NCI-H82 treated with DMSO at 0.1 percent for 48 hours (cell line): Measurements from ENCODE around the gene MAS1L.

ENCODE experiments used
- DNase-seq: peaks from one replicate; lab custom pipeline; 2025; ENCODE audit not compliant: unreplicated experiment; lab: John Stamatoyannopoulos, UW

Gene MAS1L

DNA sequence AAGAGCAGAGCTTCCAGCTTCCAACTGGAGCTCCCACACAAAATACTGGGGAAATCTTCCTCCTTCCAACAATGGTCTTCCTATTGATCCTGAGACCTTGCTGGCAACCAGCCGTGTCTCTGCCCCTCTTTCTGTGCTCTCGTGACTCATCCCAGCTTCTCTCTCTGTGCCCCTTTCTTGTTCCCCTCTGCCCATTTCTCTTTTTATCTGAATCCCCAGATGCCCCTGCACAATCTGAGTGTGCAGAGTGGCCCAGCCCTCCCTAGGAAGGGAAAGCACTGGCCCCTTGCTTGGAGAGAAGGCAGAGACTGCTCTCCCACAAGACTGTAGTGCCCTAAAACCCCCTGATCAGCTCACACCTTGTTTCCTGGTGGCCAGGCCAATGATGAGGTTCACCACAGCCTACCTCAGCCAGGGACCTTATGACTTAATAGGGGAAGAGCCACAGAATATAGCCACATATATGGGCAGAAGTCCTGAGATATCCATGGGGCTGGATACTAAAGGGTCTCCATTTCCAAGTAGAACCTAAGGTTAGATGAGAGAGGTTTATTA is 23.1 kb upstream of the MAS1L start:
- DNase-seq = no peak

DNA sequence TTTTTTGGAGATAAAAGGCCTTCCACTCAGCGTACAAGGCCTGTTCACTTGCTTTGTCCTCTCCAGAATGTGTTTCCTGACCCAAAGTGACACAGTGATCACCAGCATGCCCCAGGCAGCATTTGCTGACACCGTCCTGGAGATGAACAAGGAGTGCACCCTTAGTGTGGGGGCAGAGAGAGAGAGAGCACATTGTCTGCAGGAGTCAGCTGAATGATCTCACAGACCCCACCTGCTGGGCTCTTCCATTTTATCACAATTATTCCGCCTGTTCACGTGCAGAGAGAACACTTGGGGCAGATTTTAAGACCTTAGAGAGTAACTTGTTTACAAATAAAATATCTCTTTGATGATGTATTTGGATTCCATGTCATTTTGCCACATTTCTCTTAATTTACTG is 22.4 kb upstream of the MAS1L start:
- no peak for DNase-seq

DNA sequence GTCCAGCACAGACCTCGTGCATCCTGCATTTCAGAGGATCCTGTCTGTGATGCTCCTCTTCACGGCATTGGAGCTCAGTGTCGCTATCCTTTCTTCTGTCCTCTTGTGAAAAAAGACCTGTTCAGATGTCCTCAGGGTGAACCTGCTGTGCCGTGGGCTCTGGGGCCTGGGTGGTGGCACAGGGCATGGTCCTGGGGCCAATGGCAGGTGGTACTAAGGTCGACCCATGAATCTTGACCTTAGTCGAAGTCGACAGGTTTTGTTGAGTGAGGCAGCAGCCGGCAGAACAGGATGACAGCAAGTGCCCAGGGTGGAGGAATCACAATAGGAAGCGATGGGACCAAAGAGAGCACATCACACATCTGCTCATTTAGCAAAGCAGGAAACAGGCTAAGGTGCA is 22.0 kb upstream of the MAS1L start:
- no peak for DNase-seq

DNA sequence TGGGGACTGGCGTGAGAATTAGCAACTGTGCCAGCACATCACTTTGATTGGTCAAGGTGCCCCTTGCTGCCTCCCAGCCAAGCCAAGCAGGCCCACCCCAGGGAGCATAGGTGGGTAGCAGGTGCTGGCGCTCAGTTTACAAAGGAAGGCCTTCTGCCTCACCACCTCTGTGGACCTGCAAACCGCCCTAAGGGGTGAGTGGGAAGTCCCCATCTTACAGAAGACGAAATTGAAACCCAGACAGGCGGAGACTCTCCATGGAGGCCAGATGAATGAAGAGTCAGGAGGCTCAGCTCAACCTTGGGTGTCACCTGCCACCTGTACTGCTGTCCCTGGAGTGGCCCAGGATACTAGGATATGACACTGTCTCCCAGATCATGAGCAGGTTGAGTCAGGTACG is 21.5 kb upstream of the MAS1L start:
- no peak for DNase-seq

DNA sequence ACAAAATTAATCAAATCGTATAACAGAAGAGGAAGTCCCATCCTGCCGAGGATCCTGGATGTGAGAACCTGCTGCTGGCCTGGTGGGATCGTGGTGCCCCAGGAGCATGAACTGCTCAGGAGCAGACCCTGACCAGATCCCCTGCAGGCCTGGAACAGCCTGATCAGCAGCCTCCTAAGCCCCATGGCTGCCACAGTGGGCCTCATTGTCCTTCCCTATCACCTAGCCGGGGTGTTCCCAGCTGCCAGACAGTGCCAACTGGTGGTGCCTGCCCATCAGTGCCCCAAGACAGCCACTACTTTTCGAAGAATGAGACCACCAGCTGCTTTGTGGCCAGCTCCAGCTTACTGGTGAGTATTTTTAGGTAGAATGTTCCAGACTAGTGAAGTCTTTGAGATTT is 19.6 kb upstream of the MAS1L start:
- no peak for DNase-seq

DNA sequence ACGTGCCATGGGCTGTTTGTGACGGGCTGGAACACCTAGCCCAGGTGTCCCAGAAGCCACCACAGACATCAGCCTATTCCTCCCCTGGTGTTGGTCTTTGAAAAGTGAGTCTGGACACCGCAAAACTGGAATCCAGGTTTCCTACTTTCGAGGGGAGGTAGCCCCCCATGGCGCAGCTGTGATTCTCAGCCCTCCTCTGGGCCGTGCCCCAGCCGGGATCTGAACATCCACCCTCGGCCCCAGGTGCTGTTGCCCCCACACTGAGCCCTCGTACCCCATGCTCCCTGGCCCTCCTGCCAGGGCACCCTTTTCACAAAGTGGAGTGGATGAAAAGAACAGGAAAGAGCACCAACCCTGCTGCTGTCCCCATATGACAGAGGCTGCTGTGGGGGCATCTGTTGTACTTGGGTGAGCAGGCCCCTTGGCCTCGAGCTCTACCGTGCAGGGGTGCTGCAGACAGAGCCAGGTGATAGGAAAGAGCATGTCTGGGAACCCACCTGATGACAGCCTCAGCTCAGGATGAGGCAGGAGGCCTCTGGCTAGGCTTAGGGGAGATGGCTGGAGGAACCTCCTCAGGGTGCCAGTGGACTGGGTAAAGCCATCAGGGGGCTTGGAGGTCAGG is 18.8 kb upstream of the MAS1L start:
- DNase-seq = no peak

DNA sequence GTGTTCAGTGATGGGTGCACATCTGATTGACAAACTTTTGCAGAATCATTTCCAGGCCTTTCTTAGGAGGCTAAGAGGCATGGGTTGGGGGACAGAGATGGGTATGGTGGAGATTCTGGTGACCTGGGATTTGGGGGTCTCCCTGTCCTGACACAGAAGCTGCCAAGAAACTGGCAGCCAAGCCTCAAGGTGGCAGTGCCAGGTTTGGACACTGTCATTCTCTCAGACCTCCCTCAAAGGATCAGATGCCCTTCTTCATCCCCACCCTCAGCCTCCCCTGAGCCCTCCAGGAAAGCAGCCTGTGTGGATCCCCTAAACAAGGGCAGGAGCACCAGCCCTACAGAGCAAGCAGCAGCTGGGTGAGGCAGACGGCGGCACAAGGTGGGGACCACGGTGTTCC is 18.1 kb upstream of the MAS1L start:
- no peak for DNase-seq

DNA sequence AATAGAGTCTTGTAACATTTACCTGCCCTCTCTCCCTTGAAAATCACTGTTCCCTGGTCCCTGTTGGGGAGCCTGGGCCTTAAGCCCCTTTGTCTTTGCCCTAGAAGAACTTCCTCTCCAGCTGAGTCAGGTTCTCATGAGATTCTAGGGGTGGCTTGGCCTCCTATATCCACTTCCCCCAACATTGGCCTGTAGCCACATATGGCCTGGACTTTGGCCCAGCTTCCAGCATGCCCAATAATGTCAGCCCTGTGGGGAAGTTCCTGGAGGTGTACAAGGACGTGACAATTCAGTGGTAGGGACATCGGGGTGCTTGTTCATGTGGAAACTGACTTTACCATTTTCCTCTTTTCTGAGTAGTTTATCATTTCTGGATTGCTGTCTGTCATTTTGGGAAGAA is 17.2 kb upstream of the MAS1L start:
- no peak for DNase-seq

DNA sequence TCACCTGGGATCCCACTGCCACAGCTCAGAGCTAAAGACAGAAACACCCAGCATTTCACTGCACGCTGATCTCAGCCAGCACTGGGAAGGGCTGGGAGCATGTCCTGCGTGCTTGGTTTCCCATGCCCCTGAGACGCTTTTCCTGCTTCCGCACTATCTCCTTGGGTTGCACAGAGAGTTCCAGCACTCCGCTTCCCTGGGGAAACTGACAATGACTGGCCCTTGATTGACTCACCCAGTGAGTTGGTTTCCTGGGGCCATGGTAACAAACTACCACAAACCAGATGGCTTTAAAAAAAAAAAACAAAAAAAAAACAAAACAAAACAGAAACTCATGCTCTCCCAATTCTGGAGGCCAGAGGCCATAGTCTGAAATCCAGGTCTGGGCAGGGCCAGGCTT is 14.8 kb upstream of the MAS1L start:
- no peak for DNase-seq

DNA sequence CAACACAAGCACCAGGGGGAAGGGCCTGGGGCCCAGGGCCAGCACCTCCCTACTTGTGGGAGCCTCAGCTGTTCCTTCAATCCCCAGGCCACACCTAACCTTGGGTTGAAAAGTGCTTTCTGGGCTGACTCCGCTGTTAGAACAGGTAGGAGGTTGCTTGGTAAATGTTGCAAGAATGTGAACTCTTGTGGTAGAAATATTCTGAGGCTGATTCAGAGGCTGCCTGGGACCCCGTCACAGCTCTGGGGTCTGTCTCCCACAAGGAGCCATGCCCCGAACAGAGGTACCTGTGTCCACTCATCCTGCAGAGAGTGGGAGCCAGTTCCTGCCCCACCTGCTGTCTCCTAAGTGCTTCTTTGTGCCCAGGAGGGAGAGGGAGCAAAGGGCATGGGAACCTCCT is 14.4 kb upstream of the MAS1L start:
- DNase-seq = no peak

DNA sequence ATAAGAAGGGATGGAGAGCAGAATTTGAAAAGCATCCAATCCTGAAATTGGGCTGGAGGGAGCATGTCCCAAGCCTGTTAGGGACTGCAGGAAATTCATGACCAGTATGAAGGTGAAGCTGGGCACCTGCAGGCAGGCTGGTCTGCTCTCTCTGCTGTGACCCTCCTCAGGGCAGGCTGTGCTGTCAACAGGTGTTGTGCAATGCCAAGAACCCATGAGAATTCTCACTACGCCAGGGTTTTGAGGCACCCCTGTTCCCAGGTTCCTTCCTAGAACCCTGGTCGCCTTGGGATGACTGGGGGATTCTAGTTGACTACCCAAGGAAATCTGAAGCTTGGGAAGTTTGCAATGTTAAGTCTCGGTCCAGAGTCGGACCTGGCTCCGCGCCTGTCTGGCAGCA is 13.3 kb upstream of the MAS1L start:
- DNase-seq = no peak

DNA sequence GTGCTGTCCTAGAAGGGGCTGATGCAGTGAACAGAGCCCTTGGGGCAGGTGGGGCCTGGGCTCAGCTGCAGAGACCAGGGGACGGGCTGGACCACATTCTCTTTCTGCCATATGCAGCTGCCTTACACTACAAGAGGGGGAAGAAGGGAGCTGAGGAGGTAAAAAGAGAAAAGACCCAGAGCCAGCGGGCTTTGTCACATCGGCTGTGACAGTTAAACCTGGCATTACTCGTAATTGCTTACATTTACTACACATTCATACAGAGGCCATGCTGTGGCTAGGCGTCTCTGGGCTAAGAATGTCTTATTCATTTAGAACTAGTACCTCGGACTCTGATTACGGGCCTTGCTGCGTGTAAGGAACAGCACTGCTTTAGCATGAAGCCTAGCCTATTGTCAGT is 12.8 kb upstream of the MAS1L start:
- DNase-seq = no peak

DNA sequence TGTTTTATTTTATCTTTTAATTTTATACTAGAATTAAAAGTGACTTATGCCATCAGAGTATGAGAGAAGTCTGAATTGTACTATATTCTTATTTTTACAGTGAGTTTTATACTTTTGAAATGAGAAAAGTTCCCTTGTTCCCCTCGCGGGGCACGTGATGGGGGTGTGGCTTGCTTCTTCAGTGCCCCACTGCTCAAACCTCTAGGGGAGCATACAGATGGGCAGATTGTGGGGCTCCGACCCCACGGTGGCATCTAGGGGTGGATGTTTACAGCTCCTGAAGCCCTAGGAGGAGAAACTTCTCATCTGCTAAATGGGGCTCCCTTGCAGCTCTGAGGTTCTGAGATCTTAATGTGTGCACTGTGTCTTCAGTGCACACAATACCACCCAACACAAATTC is 11.9 kb upstream of the MAS1L start:
- DNase-seq = no peak

DNA sequence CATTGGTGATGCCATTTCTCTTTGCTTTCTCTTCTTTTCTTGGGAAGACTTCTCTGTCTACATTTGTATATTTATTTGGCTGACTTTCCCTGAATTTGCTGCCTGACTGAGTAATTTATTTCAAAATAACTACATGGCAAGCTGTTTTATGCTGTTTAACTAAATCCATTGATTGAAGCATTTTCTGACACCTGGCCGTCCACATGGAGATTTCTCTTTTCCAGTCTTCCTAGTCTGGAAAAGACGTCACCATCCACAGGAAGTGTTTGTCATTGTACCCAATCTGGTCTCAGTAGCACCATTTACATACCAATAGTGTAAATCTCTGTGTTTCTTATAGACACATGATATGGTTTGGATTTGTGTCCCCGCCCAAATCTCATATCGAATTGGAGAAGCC is 9.2 kb upstream of the MAS1L start:
- DNase-seq = no peak

DNA sequence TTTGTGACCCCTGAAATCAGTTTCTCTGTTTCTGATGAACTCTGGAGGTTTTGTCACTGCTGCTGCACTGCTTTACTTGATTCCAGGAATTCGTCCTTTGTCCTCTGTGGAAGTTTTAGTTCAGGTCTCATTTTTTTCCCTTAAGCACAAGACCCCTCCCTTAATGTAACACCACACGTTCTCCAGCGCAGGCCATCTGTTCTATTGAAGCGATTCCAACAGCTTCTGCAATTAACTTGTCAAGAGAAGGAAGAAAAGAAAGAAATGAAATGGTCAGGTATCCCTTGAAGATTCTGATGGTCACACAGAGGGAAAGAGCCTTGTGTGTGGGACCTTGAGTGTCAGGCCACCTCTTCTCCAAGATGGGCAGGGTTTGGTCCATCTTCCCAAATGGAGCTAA is 7.8 kb upstream of the MAS1L start:
- no peak for DNase-seq

DNA sequence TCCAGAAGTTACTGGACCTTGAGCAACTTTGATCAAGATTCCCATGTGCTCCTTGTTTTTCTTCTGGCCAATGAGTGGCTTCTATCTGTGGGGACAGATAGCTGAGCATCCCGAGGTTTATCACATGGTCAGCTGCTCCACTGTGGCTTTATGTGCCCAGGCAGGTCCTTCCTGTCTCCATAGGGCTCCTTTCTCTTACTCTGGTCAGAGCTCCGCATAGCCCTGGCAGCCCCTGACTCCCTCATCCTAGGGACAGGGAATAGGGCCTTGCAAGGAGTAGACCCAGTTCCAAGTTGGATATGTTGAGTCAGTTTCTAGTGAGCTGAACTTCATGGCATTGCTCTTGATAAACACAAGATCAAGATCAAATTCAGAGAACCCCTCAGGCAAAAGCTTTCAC is 6.4 kb upstream of the MAS1L start:
- no peak for DNase-seq

DNA sequence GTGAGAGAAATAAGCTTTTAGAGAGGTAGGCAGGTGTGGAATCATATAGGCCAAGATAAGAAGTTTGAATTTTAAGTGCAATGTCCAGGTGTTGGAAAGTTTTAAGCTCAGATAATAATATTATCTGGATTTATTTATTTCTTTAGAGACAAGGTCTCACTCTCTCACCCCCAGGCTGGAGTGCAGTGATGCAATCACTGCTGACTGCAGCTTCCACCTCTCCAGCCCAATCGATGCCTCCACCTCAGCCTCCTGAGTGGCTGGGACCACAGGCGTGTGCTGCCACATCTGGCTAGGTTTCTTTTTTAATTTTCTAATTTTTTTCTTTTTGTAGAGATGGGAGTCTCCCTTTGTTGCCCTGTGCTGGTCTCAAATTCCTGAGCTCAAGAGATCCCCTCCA is 5.5 kb upstream of the MAS1L start:
- no peak for DNase-seq

DNA sequence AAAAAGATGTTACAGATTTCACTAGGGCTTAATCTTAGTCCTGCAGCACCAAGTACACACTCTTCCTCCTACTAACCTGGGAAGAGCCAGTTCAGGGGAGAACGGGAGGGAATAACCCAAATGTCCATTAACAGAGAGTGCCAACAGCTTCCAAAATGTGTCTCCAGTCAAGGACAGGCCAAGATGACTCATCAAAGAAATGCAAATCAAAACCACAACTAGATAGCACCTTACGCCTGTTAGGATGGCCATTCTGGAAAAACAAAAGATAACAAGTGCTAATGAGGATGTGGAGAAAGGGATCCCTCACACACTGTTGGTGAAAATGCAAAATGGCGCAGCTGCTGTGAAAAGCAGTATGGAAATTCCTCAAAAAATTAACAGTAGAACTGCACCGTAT is 3.8 kb upstream of the MAS1L start:
- DNase-seq = no peak

DNA sequence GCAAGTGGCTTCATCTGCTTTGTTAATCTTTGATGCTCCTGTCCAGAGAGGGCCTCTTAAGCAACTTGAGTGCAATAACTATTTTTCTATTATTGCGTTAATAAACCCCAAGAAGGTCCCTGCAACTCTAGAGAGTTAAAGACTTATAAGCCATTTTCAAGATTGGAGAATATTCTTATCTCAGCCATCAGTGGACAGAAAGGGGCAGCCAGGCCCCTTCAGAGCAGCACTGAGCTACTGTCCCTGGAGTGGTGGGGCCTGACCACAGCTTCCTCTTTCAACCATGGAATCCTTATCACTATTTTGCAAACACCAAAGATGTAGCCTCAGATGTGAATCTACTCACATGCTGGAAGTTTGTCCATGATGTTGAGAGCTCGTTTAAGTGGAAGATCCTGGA is 2.8 kb upstream of the MAS1L start:
- DNase-seq = no peak

DNA sequence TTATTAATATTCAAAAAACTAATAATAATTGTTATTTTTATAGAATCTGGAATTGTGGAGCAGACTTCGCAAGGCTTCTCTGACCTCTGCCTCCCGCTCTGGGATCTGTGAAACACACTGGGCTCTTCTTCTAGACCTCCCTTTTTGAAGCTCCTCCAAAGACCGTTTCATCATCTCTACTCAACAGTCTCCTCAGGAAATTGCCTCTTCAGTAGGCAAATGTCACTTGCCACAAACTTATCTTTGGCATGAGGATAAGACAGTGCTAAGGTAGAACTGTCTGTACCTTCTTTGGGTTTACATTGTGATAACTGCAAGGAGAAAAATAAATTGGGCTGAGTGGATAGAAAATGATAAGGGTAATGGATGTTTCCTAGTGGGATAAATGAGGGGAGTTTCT is 2.3 kb upstream of the MAS1L start:
- no peak for DNase-seq

DNA sequence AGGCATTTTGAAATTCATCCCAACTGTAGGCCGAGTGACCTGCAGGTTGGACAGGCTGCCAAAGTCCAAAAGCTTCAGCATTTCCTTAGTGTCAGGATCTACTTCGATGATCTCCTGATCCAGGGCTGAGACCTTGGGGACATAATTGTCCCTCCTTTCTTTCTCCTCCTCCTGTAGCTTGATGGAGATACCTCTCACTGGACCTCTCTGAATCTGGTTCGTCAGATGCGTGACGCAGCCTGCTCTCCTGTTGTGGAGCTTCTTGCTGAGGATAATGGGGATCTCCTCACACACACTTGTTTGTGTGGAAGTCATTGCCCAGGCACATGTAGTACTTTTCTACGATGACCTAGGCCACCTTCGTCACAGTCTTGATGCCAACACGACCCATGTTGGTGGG is 1.5 kb upstream of the MAS1L start:
- DNase-seq = no peak

DNA sequence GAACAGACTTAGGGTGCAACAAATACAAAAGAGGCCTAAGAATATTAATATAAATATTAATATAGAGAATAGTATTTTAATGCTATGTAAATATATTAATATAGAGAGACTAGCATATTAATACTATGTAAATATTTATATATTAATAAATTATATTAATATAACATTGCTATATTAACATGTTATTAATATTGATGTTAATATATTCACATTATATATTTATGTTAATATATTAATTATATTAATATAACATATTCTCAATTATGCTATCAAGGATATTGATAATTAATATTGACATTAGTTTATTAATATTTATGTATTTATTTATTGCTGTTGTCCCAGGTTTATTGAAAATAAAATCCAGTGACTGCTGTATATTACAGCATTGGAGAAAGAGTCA is 1.1 kb upstream of the MAS1L start:
- DNase-seq = no peak

DNA sequence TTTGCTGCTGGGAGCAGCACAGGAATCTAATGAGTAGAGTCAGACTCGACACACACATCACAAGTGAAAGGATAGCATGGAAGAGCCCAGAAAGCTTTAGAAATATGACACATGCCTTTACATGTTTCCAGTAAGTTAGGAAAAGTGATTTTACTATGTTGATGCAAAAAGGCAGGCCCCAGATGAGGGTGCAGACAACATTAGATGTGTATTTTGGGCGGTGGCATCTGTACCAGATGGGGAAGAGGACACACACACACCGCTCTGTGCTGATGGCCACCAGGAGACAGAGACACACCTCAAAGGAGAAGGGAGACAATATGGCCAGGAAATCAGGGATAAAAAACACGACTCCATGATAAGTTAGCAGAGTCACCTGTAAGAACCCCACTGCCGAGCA is 625 bp downstream of the MAS1L start:
- DNase-seq = no peak

DNA sequence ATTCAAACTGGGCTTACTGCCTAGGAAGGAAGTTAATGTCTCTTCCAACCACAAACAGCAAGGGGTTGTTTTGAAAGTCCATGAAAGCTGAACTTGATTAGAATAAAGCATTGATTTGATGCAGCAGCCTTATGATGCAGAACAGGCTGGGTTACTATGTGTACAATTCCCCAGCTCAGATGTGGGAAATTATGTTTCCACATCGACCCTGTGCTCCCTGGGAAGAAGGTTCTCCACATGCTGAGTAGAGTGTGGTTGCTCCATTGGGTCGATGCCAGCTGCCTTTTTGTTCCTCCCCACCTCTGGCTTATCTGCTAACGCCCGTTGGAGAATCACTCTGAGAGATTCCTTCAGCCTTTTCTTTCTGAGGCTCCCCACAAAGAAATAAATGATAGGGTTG is 1.2 kb downstream of the MAS1L start:
- no peak for DNase-seq
